Raji (cell line): ENCODE data around the gene ISY1.

Source experiments
- POLR2A ChIP-seq: IDR thresholded peaks from 2 replicates; pipeline ENCODE4 v1.6.1; 2011; ENCODE audit warnings: low read depth, low read length, control low read depth; ENCODE audit not compliant: insufficient read depth

ISY1 gene

GRCh38 chr3:129173725-129174124 lies 12.9 kb upstream of the ISY1 start:
- no peak for TF ChIP-seq POLR2A

GRCh38 chr3:129173206-129173605 lies 12.3 kb upstream of the ISY1 start:
- TF ChIP-seq POLR2A: no peak

GRCh38 chr3:129166579-129167332 lies 5.9 kb upstream of the ISY1 start:
- TF ChIP-seq POLR2A: no peak

GRCh38 chr3:129164500-129164899 lies 3.6 kb upstream of the ISY1 start:
- TF ChIP-seq POLR2A: no peak

GRCh38 chr3:129162729-129163579 lies 2.1 kb upstream of the ISY1 start:
- no peak for TF ChIP-seq POLR2A

GRCh38 chr3:129161860-129162271 lies 1.0 kb upstream of the ISY1 start:
- no peak for TF ChIP-seq POLR2A

GRCh38 chr3:129144786-129145185 lies 16.1 kb downstream of the ISY1 start:
- TF ChIP-seq POLR2A: no peak

GRCh38 chr3:129139911-129140310 lies 21.0 kb downstream of the ISY1 start:
- no peak for TF ChIP-seq POLR2A

GRCh38 chr3:129132097-129132866 lies 28.6 kb downstream of the ISY1 start:
- no peak for TF ChIP-seq POLR2A

GRCh38 chr3:129131465-129132088 lies 29.3 kb downstream of the ISY1 start:
- TF ChIP-seq POLR2A: no peak

- no peak for TF ChIP-seq POLR2A
Observed at GRCh38 chr3:129130291-129130813, 30.5 kb downstream of the ISY1 start.

- no peak for TF ChIP-seq POLR2A
Observed at GRCh38 chr3:129128357-129129155, 32.3 kb downstream of the ISY1 start.

GRCh38 chr3:129126726-129127280 lies 34.1 kb downstream of the ISY1 start:
- no peak for TF ChIP-seq POLR2A
